ENCODE data around the gene TSPAN1.

Gene TSPAN1

GRCh38 chr1:46160212-46160611 is 14.7 kb upstream of the TSPAN1 start:
- DNase-seq (ENCODE audit: low read depth in 2 of 2): no peak

- DNase-seq (ENCODE audit: low read depth in 2 of 2): no peak
Measured at GRCh38 chr1:46166521-46167462, 8.1 kb upstream of the TSPAN1 start.

GRCh38 chr1:46168477-46168876 is 6.4 kb upstream of the TSPAN1 start:
- DNase-seq (ENCODE audit: low read depth in 2 of 2): no peak

DNA sequence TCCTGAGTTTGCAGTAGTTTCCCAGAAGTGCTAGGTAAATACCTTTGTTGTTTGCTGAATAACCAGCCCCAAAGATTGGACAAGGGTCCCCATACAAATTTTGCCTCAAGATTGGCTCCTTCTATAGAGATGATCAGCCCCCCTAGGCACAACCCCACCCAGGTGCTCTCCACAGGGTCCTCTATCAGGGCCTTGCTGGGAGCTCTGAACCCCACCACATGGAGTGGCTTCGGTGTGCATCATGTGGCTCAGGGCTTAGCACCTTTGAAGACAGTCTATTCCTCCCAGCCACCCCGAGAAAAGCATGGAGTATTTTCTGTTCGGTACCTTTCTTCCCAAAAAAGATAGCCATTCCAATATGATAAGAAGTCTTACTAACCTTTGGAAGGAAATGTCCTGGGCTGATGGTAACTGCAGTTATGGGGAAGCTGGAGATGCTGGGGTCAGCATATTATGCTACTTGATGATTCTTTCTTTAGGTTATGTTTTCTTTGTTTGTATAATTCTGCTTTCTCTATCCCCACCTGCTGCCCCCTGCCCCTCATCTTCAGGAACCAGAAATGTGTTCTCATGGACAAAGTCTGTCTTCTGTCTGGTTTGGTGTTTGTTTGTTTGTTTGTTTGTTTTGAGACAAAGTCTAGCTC is 5.0 kb upstream of the TSPAN1 start:
- no peak for DNase-seq (ENCODE audit: low read depth in 2 of 2)

- no peak for DNase-seq (ENCODE audit: low read depth in 2 of 2)
Measured at GRCh38 chr1:46171351-46171750, 3.5 kb upstream of the TSPAN1 start.

- no peak for DNase-seq (ENCODE audit: low read depth in 2 of 2)
Measured at GRCh38 chr1:46171871-46172270, 3.0 kb upstream of the TSPAN1 start.

DNA sequence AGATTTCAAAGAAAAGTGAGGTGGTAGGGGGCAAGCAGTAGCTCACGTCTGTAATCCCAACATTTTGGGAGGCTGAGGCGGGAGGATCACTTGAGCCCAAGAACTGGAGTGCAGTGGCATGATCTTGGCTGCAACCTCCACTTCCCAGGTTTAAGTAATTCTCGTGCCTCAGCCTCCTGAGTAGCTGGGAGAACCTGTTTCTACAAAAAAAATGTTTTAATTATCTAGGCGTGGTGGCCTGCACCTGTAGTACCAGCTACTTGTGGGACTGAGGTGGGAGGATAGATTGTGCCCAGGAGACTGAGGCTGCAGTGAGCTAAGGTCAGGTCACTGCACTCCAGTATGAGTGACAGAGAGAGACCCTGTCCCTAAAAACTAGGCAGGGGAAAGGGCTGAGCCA is 2.6 kb upstream of the TSPAN1 start:
- DNase-seq (ENCODE audit: low read depth in 2 of 2): no peak

- no peak for DNase-seq (ENCODE audit: low read depth in 2 of 2)
Measured at GRCh38 chr1:46173361-46173856, 1.5 kb upstream of the TSPAN1 start.

DNA sequence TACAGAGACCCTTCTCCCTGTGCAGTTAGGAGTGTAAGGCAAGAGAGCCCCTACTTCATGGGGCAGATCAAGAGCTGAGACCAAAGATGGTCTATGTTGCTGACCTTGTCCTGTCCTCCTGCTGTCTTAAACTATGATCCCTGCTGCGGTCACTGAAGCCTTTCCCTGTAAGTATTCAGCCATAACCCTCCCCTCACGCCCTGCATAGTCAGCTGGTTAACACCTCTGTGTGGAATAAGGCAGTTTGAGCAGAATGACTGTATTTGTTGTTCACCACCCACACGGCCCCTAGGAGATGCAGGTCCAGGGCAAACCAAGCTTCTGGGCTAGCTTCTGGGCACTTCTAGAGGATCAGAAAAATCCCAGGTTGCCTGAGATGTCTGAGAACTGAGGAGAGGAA is 356 bp downstream of the TSPAN1 start:
- DNase-seq (ENCODE audit: low read depth in 2 of 2): no peak

DNA sequence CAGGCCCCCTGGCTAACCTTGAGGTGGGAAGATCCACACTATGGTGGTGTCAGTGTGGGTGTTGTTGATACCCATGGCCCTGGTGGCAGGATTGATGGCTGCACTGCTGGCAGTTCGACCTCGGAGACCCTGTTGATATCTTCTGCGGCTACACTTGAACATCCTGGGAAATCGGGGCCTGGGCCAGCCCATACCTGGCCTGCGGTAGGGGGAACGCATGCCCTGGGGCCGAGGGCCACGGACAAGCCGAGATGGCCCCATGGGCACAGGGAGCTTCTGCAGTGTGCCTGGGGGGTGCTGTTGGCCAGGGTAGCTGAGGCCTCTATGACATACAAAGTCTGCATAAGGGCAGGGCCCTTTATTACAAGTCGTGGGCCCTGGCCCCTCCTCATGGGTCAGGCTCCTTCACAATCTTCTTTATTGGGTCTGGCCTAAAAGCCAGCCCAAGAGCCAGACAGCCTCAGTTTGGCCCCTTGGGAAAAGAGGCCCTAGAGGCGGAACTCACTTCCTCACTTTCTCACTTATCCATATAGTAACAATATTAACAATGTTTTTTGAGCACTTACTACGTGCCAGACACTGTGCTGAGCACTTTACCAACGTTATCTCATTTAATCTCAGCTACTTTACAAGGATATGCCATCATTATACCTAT is 1.5 kb downstream of the TSPAN1 start, which contains the start of gene P3R3URF:
Gene P3R3URF, minus strand, starts transcription at position 278 of the 655 bp plus-strand sequence. Its CDS starts 17 bp downstream, at position 261.
- DNase-seq (ENCODE audit: low read depth in 2 of 2): no peak

DNA sequence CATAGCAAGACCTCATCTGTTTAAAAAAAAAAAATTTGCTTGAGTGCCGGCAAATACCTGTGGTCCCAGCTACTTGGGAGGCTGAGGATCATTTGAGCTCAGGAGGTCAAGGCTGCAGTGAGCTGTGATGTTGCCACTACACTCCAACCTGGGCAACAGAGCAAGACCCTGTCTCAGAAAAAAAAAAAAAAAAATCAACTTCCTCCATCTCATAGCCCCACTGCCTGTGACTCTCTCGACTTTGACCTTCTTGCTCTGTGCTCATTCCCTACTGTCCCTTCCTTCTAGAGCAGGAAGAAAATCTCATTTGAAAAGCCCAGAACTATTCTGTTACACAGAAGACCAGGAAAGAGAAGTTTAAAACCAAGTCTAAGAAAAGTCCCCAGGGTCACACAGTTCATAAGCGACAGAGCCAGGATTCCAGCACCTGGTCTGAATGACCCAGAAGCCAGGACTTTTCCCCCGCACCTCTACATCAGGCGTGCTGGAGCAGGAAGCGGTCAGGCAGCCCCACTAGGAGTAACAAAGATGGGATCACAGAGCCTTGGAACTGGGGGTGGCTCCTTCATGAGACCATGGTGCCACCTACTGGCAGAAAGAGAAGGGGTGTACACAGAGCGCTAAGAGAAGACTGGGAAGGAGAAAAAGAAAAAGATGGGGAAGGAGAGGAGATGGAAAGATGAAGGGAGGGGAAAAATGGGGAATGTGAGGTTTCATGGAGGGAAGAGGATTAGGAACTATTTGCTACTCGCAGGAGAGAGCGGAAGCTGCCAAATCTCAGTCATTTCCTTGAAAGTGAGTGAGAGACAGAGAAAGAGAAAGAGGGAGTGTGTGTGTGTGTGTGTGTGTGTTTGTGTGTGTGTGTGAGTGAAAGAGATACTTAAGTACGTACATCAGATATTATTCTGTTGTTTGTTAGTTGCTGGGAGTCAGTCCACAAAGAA is 4.5 kb downstream of the TSPAN1 start:
- no peak for DNase-seq (ENCODE audit: low read depth in 2 of 2)

DNA sequence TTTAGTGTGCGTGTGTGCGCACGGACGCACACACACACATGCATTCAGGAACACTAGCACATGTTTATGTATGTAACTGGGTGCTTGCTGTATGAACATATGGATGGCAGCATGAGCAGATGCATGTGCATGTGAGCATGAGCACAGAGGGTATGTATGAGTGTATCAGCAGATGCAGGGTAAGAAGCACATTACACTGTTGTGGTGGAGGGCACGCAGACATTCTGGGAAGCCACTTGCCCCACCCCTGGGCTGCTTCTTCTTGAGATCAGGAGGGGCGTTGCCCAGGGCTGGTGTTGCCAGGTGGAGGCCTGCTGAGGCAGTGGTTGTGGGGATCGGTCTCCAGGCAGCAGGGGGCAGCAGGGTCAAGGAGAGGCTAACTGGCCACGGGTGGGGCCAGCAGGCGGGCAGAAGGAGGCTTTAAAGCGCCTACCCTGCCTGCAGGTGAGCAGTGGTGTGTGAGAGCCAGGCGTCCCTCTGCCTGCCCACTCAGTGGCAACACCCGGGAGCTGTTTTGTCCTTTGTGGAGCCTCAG is 5.3 kb downstream of the TSPAN1 start:
- no peak for DNase-seq (ENCODE audit: low read depth in 2 of 2)

- no peak for DNase-seq (ENCODE audit: low read depth in 2 of 2)
Measured at GRCh38 chr1:46181343-46182260, 6.7 kb downstream of the TSPAN1 start.

DNA sequence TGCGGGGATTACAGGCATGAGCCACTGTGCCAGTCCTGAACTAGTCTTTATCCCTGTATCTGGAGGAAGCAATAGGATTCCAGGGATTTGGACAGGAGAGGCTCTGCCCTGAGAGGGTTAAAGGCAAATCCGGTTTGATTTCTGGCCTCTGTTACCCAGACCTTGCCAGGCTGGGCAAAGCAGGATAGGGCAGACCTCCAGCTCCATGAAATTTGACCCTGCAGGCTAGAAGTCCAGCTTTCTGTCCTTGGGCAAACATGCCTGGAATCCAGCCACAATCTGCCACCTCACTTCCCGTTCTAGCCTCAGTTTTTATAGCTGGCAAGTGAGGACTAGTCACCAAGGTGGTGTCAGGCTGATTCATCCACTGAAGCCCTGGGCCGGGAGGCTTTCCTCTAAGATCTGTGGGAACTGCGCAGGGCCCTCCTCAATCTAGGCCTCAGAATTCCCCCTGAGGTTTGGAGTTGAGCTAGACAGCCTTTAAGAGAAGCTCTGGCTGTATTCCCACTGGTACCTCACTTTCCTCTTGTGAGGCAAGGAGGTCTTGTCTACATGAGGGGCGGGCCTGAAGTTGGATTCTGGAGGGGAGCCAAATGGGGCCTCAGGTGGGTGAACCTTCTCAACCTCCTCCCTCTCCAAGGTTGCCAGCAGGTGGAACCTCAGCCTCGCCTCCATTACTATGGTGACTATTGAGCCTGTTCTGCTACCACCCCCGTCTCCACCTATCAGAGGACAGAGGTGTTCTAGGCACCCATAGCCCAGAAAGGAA is 8.4 kb downstream of the TSPAN1 start:
- no peak for DNase-seq (ENCODE audit: low read depth in 2 of 2)

- no peak for DNase-seq (ENCODE audit: low read depth in 2 of 2)
Measured at GRCh38 chr1:46183926-46184557, 9.2 kb downstream of the TSPAN1 start.

- DNase-seq (ENCODE audit: low read depth in 2 of 2): peak in 1 of 2 donors; percentile 57
Measured at GRCh38 chr1:46184920-46185658, 10.2 kb downstream of the TSPAN1 start.

DNA sequence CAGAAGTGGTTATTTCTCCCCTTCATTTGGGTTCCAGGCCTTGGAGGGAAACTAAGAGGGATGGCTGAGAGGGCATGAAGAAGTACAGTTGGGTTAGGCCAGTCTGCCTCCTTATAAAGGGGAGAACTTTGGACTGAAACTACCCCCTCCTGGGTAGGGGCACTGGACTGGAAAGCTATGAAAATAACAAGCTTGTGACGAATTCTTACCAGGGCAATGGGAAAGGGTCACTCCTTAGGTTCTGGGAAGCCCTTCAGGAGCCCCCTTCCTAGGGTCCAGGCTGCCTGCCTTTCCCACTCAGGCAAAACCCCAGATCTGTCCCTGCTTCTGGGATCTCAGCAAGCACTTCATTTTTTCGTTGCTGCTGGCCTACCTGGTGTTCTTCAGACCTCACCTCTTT is 11.2 kb downstream of the TSPAN1 start:
- DNase-seq (ENCODE audit: low read depth in 2 of 2): no peak
